Uterus (tissue), 4 donors: ENCODE data around the gene PLB1. TPM values are rescaled to one million over a fixed set of nuclear protein-coding genes. Genes with fewer than 3 reads are reported as not detected.
A peak's percentile ranks its signal among the peaks of the same experiment; 100 is the strongest.

Source experiments
- DNase-seq, 2 donors: peaks; one replicate each; pipeline ENCODE4 v3.0.0-alpha.2; 2019 to 2020
- H3K27ac ChIP-seq, 2 donors: fragments of 200-600 bp; sonication (generic); 1 replicate in 1 of 2; 2 replicates in 1 of 2; pipeline ENCODE4 v1.5.1; 2016 to 2018
- H3K27me3 ChIP-seq, 2 donors: fragments of 200-600 bp; sonication (generic); one replicate each; pipeline ENCODE4 v1.5.1; 2018 to 2019; ENCODE audit warnings: control low read depth in 1 of 2
- H3K36me3 ChIP-seq, 2 donors: fragments of 200-600 bp; sonication (generic); one replicate each; pipeline ENCODE4 v1.5.1; 2019; ENCODE audit warnings: control low read depth in 1 of 2
- H3K4me1 ChIP-seq, 2 donors: fragments of 200-600 bp; sonication (generic); one replicate each; pipeline ENCODE4 v1.5.1; 2018 to 2019; ENCODE audit warnings: control low read depth in 1 of 2
- H3K4me3 ChIP-seq, 2 donors: fragments of 200-600 bp; sonication (generic); 1 replicate in 1 of 2; 2 replicates in 1 of 2; pipeline ENCODE4 v1.5.1; 2018 to 2019; ENCODE audit warnings: mild to moderate bottlenecking in 1 of 2
- H3K9me3 ChIP-seq, 2 donors: fragments of 200-600 bp; sonication (generic); one replicate each; pipeline ENCODE4 v1.5.1; 2019; ENCODE audit warnings: control low read depth in 1 of 2
- POLR2A ChIP-seq, 2 donors: fragments of 450-650 bp; IDR thresholded peaks; one replicate each; pipeline ENCODE4 v1.6.1; 2016; ENCODE audit warnings: antibody characterized with exemption in 2 of 2, mild to moderate bottlenecking in 1 of 2, moderate library complexity in 1 of 2
- intact Hi-C: fragments of 100-400 bp; cut with DNase I; formaldehyde crosslinking; loops from one replicate; pipeline ENCODE4 v1.15.1; 2023; ENCODE audit warnings: low total_unique reads
- total RNA-seq, 4 donors: library from RNA; depleted of rRNA in 3 of 4; stranded (reverse); fragments of >200 nt in 3 of 4; gene quantifications; one replicate each; pipeline versions ENCODE4 v1.1.0 to v1.2.4, GENCODE V29; 2014 to 2023
- TF ChIP-seq, protein P1 (sequence below), 4 experiments: fragments of 200-600 bp in 2 of 4; fragments of 450-650 bp in 2 of 4; sonication (generic) in 2 of 4; IDR thresholded peaks; one replicate each; pipeline ENCODE4 v1.5.1; 2016 to 2019; ENCODE audit warnings: antibody characterized with exemption in 4 of 4, mild to moderate bottlenecking in 2 of 4, moderate library complexity in 1 of 4
- donor health status: DM: yes; HTN: yes; CAD: no.

PLB1 gene
- total RNA-seq, 4 donors from 2014 or later = 2.9 to 12.4 (median 5.2) TPM

- Histone ChIP-seq H3K4me3 (no peak overlapping the region), H3K27ac (peak overlapping the region; percentile 90 to 98), H3K4me1 (peaks cover 21 to 22% of the 10 kb centered on the region in 2 donors), H3K9me3 (no peaks in the 10 kb centered on the region), H3K27me3 (no peaks in the 10 kb centered on the region), H3K36me3 (no peaks in the 10 kb centered on the region)
- intact Hi-C loops = no loop called here
- TF ChIP-seq, protein P1, sequence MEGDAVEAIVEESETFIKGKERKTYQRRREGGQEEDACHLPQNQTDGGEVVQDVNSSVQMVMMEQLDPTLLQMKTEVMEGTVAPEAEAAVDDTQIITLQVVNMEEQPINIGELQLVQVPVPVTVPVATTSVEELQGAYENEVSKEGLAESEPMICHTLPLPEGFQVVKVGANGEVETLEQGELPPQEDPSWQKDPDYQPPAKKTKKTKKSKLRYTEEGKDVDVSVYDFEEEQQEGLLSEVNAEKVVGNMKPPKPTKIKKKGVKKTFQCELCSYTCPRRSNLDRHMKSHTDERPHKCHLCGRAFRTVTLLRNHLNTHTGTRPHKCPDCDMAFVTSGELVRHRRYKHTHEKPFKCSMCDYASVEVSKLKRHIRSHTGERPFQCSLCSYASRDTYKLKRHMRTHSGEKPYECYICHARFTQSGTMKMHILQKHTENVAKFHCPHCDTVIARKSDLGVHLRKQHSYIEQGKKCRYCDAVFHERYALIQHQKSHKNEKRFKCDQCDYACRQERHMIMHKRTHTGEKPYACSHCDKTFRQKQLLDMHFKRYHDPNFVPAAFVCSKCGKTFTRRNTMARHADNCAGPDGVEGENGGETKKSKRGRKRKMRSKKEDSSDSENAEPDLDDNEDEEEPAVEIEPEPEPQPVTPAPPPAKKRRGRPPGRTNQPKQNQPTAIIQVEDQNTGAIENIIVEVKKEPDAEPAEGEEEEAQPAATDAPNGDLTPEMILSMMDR (IDR thresholded peaks at IDR 0.05) = no peak
- TF ChIP-seq POLR2A (IDR thresholded peaks at IDR 0.05) = no peak
- DNase-seq = peak in 1 of 2 donors; percentile 86
These were observed 141.5 kb downstream of the PLB1 start for GRCh38 chr2:28637066-28638047.

DNA sequence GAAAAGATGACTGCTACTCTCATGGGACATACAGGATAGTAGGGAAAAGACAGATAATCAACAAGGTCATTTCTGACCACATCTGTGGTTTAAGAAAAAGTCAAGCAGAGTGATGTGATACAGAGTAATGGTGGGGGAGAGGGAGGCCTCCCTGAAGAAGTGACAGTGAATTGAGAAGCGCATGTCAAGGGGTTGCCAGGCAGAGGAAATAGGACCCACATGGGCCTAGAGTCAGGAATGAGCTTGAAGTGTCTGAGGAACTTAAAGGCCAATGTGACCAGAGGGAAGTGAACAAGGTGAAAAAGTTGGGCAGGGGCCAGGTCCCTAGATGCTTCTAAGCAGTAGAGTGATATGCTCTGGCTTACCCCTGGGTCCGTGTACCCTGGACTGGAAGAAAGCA, 142.2 kb downstream of the PLB1 start:
- intact Hi-C loops = no loop called here
- Histone ChIP-seq H3K4me1 (peaks cover 21 to 22% of the 10 kb centered on the region in 2 donors), H3K9me3 (no peaks in the 10 kb centered on the region), H3K27me3 (no peaks in the 10 kb centered on the region), H3K4me3 (no peak overlapping the region), H3K36me3 (no peaks in the 10 kb centered on the region), H3K27ac (peak overlapping the region; percentile 90 to 98)
- DNase-seq = peak in 1 of 2 donors; percentile 51
- no peak for TF ChIP-seq POLR2A (IDR thresholded peaks at IDR 0.05)
- TF ChIP-seq, protein P1 (IDR thresholded peaks at IDR 0.05) = no peak

DNA sequence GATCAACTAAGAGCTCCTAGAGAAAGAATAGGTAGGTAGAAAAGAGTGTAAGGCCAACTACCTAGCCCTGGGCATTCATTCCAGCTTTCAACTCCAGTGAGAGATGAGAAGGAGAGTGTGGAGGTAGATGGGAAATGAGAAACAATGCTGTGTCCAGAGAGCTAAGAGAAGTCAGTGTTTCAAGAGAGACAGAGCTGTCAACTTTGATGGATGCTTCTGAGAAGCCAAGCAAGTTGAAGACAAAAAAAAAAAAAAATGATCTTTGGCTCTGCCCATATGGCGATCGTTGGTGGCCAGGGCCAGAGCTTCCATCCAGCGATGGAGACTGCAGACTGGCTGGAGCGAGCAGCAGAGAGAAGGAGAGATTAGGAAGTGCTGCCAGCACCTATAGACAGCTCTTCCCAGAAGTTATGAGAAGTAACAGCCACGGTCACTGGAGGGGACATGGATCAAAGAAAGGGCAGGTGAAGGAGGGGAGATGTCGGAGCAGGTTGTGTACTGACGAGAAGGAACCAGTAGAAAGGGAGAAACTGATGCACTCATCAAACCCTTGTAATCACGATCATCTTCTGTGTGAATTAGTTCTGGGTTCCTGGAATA, 143.3 kb downstream of the PLB1 start:
- no peak for TF ChIP-seq POLR2A (IDR thresholded peaks at IDR 0.05)
- TF ChIP-seq, protein P1 (IDR thresholded peaks at IDR 0.05) = no peak
- H3K4me3 ChIP-seq = no peak overlapping the region
- intact Hi-C loops = no loop called here
- peaks cover 18 to 22% of the 10 kb centered on the region in 2 donors for H3K4me1 ChIP-seq
- peak in 1 of 2 donors; percentile 17 for DNase-seq
- peak overlapping the region; percentile 54 to 98 for H3K27ac ChIP-seq
- no peaks in the 10 kb centered on the region for H3K27me3 ChIP-seq
- no peaks in the 10 kb centered on the region for H3K9me3 ChIP-seq
- H3K36me3 ChIP-seq = no peaks in the 10 kb centered on the region

DNA sequence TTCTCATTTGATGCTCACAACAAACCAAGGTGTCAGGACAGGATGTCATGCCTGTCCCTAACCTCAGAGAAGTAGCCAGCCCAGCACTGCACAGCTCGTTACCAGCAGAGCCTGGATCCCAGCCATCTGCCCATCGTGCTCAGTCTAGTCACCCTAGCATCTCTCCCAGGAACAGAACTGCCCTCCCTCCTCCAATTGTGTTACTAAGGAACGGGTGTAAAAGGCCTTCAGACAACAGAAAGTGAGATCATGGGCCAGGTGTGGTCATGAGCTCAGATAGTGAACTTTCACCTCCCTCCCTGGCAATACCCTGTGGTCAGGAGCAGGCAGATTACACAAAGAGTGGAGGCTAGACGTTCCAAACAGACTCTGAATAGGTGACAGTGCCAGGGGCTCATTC, 144.0 kb downstream of the PLB1 start:
- H3K4me1 ChIP-seq = peaks cover 16 to 22% of the 10 kb centered on the region in 2 donors
- peak in 1 of 2 donors; percentile 62 for DNase-seq
- intact Hi-C loops = no loop called here

More for the DNA sequence above, 144.0 kb downstream of the PLB1 start:
- TF ChIP-seq, protein P1 (IDR thresholded peaks at IDR 0.05) = no peak
- no peak for TF ChIP-seq POLR2A (IDR thresholded peaks at IDR 0.05)
- Histone ChIP-seq H3K27me3 (no peaks in the 10 kb centered on the region), H3K9me3 (no peaks in the 10 kb centered on the region), H3K4me3 (no peak overlapping the region), H3K36me3 (no peaks in the 10 kb centered on the region), H3K27ac (peak overlapping the region; percentile 54 to 98)
